ENCODE data around the gene BCL2. TPM values are rescaled to one million over a fixed set of nuclear protein-coding genes. Genes with fewer than 3 reads are reported as not detected.

The BCL2 gene
- total RNA-seq, 1 experiment from 2014 or later: 2.6 TPM

DNA sequence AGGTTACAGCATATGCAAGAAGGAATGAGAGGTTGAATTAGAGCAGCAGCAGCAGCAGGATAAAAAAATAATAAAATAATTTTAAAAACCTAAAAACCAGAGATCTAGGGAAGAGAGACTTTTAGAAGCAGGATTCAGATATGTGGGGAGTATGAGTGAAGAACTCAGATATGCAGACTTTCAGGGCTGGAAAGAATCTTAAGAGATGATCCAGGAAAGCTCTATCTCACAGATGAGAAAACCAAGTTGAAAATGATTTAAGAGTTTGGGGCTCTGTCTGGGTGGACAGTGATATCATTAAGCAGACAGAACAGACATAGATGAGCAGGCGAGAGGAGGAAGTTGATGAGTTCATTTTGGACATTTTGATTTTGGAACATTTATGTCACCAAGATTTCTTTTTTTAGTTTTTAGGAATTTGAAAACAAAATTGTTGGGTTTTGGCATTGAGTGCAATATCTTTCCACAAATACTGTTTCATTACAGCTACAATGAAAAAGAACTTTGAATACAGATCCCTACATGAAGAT, 31.8 kb downstream of the BCL2 start:
- POLR2A ChIA-PET: no interaction called here
- Mint-ChIP-seq H3K9me3 (0 out of 2 replicates have a peak, but pooled peaks cover 3% of the 10 kb centered on the region), H3K27ac (no peak overlapping the region), H3K4me3 (no peak overlapping the region), H3K27me3 (ENCODE audit: low read depth) (no peaks in the 10 kb centered on the region), H3K4me1 (peaks cover 16% of the 10 kb centered on the region), H3K36me3 (no peaks in the 10 kb centered on the region)
- DNase-seq (ENCODE audit: low spot score) (no peak), ATAC-seq (no peak)
- CTCF ChIA-PET: interaction anchor here (2.0 kb wide), 1 partner anchor 30 kb away, joined by 5 read pairs; no protein-coding TSS in a partner anchor
- TF ChIP-seq, protein P1, sequence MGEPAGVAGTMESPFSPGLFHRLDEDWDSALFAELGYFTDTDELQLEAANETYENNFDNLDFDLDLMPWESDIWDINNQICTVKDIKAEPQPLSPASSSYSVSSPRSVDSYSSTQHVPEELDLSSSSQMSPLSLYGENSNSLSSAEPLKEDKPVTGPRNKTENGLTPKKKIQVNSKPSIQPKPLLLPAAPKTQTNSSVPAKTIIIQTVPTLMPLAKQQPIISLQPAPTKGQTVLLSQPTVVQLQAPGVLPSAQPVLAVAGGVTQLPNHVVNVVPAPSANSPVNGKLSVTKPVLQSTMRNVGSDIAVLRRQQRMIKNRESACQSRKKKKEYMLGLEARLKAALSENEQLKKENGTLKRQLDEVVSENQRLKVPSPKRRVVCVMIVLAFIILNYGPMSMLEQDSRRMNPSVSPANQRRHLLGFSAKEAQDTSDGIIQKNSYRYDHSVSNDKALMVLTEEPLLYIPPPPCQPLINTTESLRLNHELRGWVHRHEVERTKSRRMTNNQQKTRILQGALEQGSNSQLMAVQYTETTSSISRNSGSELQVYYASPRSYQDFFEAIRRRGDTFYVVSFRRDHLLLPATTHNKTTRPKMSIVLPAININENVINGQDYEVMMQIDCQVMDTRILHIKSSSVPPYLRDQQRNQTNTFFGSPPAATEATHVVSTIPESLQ (CRISPR knock-in tag; IDR thresholded peaks at IDR 0.05): no peak
- no peak for TF ChIP-seq ZNF416 (CRISPR knock-in tag; IDR thresholded peaks at IDR 0.05)
- no peak for TF ChIP-seq TEAD1 (CRISPR knock-in tag; IDR thresholded peaks at IDR 0.05)
- no peak for TF ChIP-seq ZNF121 (CRISPR knock-in tag; IDR thresholded peaks at IDR 0.05)
- TF ChIP-seq, protein P2, sequence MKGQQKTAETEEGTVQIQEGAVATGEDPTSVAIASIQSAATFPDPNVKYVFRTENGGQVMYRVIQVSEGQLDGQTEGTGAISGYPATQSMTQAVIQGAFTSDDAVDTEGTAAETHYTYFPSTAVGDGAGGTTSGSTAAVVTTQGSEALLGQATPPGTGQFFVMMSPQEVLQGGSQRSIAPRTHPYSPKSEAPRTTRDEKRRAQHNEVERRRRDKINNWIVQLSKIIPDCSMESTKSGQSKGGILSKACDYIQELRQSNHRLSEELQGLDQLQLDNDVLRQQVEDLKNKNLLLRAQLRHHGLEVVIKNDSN (CRISPR knock-in tag; IDR thresholded peaks at IDR 0.05): no peak
- no peak for TF ChIP-seq JAZF1 (CRISPR knock-in tag; IDR thresholded peaks at IDR 0.05)
- no peak for TF ChIP-seq NFE2L1 (CRISPR knock-in tag; IDR thresholded peaks at IDR 0.05)

DNA sequence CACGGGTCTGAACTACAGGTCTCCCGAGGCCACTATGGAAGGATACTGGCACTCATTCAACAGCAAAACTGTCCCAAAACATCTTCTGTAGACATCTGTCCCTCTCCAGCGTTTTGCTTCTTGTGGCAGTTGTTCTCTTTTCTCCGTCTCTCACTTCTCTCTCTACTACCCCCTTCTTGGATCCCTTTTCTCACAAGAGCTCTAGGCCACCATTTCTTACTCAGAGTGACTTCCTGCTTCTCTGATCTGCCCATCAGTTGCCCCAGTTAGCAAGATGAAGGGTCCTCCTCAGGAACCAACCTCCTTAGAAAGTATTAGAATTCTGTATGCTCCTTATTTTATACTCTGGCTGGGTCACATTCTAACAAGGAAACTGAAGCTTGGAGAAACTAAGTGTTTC, 32.6 kb downstream of the BCL2 start:
- no peaks in the 10 kb centered on the region for H3K36me3 Mint-ChIP-seq
- no peaks in the 10 kb centered on the region for H3K9me3 Mint-ChIP-seq
- ChIA-PET POLR2A (no interaction called here), CTCF (interaction anchor here (2.0 kb wide), 1 partner anchor 31 kb away, joined by 5 read pairs; no protein-coding TSS in a partner anchor)
- no peak overlapping the region for H3K27ac Mint-ChIP-seq
- DNase-seq (ENCODE audit: low spot score) (no peak), ATAC-seq (no peak)
- no peak overlapping the region for H3K4me3 Mint-ChIP-seq
- TF ChIP-seq NR1H2 (CRISPR knock-in tag; IDR thresholded peaks at IDR 0.05) (no peak), MXD4 (CRISPR knock-in tag; IDR thresholded peaks at IDR 0.05; ENCODE audit: borderline replicate concordance) (no peak), GTF2I (CRISPR knock-in tag; conservative IDR thresholded peaks at IDR 0.05) (no peak), HMGA2 (CRISPR knock-in tag; IDR thresholded peaks at IDR 0.05) (no peak), ESRRA (CRISPR knock-in tag; IDR thresholded peaks at IDR 0.05; ENCODE audit: borderline replicate concordance) (no peak), ZNF671 (CRISPR knock-in tag; IDR thresholded peaks at IDR 0.05) (no peak), CREB1 (CRISPR knock-in tag; IDR thresholded peaks at IDR 0.05) (no peak), ZNF396 (CRISPR knock-in tag; IDR thresholded peaks at IDR 0.05; ENCODE audit: borderline replicate concordance) (no peak)
- TF ChIP-seq, protein P3, sequence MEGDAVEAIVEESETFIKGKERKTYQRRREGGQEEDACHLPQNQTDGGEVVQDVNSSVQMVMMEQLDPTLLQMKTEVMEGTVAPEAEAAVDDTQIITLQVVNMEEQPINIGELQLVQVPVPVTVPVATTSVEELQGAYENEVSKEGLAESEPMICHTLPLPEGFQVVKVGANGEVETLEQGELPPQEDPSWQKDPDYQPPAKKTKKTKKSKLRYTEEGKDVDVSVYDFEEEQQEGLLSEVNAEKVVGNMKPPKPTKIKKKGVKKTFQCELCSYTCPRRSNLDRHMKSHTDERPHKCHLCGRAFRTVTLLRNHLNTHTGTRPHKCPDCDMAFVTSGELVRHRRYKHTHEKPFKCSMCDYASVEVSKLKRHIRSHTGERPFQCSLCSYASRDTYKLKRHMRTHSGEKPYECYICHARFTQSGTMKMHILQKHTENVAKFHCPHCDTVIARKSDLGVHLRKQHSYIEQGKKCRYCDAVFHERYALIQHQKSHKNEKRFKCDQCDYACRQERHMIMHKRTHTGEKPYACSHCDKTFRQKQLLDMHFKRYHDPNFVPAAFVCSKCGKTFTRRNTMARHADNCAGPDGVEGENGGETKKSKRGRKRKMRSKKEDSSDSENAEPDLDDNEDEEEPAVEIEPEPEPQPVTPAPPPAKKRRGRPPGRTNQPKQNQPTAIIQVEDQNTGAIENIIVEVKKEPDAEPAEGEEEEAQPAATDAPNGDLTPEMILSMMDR (IDR thresholded peaks at IDR 0.05): no peak
- TF ChIP-seq, protein P4, sequence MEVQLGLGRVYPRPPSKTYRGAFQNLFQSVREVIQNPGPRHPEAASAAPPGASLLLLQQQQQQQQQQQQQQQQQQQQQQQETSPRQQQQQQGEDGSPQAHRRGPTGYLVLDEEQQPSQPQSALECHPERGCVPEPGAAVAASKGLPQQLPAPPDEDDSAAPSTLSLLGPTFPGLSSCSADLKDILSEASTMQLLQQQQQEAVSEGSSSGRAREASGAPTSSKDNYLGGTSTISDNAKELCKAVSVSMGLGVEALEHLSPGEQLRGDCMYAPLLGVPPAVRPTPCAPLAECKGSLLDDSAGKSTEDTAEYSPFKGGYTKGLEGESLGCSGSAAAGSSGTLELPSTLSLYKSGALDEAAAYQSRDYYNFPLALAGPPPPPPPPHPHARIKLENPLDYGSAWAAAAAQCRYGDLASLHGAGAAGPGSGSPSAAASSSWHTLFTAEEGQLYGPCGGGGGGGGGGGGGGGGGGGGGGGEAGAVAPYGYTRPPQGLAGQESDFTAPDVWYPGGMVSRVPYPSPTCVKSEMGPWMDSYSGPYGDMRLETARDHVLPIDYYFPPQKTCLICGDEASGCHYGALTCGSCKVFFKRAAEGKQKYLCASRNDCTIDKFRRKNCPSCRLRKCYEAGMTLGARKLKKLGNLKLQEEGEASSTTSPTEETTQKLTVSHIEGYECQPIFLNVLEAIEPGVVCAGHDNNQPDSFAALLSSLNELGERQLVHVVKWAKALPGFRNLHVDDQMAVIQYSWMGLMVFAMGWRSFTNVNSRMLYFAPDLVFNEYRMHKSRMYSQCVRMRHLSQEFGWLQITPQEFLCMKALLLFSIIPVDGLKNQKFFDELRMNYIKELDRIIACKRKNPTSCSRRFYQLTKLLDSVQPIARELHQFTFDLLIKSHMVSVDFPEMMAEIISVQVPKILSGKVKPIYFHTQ (CRISPR knock-in tag; IDR thresholded peaks at IDR 0.05): no peak
- no peaks in the 10 kb centered on the region for H3K27me3 Mint-ChIP-seq (ENCODE audit: low read depth)
- H3K4me1 Mint-ChIP-seq: peaks cover 16% of the 10 kb centered on the region
